Measurements from ENCODE around the gene LRMDA. TPM values are rescaled to one million over a fixed set of nuclear protein-coding genes. Genes with fewer than 3 reads are reported as not detected.

Gene LRMDA
- total RNA-seq, 2 donors from 2014 or later: 14.4 to 18.0 TPM

DNA sequence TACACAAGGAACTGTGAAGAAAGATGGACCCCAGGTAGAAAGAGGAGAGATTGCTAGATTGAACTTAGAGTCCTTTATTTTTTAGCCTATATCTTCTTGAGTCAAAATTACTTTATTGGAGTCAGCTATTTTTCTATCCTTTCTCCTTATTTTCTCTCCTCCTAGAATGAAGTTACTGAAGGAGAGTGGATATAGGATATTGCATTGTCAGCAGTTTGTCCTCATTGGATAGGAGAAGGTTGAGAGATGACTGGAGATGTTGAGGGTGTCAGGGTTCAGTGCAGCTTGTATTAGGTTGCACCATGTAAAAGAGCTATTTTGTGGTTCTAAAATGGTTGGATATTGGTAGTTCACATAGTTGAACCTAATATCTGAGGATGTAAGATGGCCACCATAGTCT lies 5.5 kb downstream of the LRMDA start:
- no peak for DNase-seq (ENCODE audit: low spot score)
- intact Hi-C loops (cut with DNase I): no loop called here

DNA sequence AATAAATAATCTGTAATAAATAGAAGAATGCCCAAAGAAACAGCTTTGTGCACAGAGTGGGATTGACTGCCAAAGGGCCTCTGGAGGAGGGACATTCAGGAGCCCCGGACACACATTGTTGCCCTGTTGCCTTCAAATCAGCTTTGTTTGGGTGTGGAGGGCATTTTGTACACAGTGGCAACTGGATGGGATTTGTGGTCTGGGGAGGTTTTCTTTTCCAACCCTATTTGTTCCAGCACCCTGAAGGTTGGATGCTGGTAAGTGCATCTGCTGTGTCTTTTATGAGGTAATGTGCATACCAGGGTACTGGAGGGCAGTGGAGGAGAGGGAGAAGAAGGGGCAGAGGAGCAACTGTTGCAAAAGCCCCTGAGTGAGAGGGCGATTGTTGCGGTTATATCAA lies 6.3 kb downstream of the LRMDA start:
- DNase-seq (ENCODE audit: low spot score): no peak
- intact Hi-C loops (cut with DNase I): no loop called here

DNA sequence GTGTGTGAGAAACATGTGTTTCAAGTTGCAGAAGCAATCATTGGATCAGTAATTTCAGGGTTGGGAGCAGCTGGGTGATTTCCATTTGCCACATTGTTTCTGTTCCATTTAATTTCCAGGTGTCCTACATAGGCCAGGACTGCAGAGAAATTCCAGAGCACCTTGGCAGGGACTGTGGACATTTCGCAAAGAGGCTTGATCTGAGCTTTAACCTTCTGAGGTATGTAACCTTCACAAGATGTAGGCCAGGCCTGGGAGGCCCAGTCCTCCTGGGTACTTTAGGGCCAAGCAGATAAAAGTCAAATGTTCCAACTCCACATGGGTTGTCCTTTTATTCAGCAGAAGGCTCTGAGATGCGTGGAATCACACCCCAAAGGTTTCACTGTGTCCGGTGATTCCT lies 6.9 kb downstream of the LRMDA start:
- intact Hi-C loops (cut with DNase I): no loop called here
- no peak for DNase-seq (ENCODE audit: low spot score)

GRCh38 chr10:75439811-75440210 lies 8.4 kb downstream of the LRMDA start:
- intact Hi-C loops (cut with DNase I): no loop called here
- no peak for DNase-seq (ENCODE audit: low spot score)

GRCh38 chr10:75440271-75440793 lies 8.9 kb downstream of the LRMDA start:
- DNase-seq (ENCODE audit: low spot score): no peak
- intact Hi-C loops (cut with DNase I): no loop called here

- no peak for DNase-seq (ENCODE audit: low spot score)
- intact Hi-C loops (cut with DNase I): no loop called here
Measured at GRCh38 chr10:75441196-75441595, 9.8 kb downstream of the LRMDA start.

- intact Hi-C loops (cut with DNase I): no loop called here
- no peak for DNase-seq (ENCODE audit: low spot score)
Measured at GRCh38 chr10:75441682-75442081, 10.3 kb downstream of the LRMDA start.

- DNase-seq (ENCODE audit: low spot score): no peak
- intact Hi-C loops (cut with DNase I): no loop called here
Measured at GRCh38 chr10:75443362-75443761, 11.9 kb downstream of the LRMDA start.

GRCh38 chr10:75444781-75445386 lies 13.5 kb downstream of the LRMDA start:
- intact Hi-C loops (cut with DNase I): no loop called here
- no peak for DNase-seq (ENCODE audit: low spot score)

DNA sequence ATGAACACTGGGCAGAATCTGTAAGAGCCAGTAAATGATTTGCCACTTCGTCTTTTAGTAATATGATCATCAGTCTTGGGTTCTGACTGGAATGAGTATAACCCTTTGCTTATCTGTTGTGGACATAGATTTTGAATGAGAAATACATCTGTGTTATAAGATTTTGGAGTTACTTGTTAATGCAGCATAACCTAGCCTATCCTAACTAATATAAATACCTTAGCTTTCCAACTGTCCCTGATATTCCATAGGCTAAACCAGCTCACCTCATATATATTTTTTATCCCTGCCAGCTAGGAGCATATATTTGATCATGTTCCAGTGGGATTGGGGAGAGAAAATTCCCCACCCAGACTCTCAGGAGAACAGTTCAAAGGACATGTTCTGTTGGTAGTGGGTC lies 15.1 kb downstream of the LRMDA start:
- no peak for DNase-seq (ENCODE audit: low spot score)
- intact Hi-C loops (cut with DNase I): no loop called here

GRCh38 chr10:75448166-75448565 lies 16.7 kb downstream of the LRMDA start:
- intact Hi-C loops (cut with DNase I): no loop called here
- DNase-seq (ENCODE audit: low spot score): no peak

GRCh38 chr10:75449382-75450074 lies 18.1 kb downstream of the LRMDA start:
- intact Hi-C loops (cut with DNase I): no loop called here
- no peak for DNase-seq (ENCODE audit: low spot score)

DNA sequence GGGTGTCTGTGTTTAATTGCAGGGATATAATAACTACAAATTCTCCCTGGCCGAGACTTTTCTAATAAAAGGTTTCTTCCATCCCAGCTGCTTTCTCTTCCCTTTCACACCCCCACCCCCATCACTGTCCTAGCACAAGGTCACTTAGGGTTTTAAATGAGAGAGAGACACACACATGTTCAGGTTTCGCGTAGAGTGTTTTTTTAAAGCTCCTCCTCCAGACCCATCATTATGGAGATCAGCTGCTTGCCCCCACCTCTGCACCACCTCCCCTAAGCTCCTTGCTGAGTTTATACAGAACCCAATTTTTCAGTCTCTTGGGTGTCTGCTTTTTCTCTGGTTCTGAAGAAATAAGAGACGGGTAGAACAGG lies 18.6 kb downstream of the LRMDA start:
- intact Hi-C loops (cut with DNase I): no loop called here

DNA sequence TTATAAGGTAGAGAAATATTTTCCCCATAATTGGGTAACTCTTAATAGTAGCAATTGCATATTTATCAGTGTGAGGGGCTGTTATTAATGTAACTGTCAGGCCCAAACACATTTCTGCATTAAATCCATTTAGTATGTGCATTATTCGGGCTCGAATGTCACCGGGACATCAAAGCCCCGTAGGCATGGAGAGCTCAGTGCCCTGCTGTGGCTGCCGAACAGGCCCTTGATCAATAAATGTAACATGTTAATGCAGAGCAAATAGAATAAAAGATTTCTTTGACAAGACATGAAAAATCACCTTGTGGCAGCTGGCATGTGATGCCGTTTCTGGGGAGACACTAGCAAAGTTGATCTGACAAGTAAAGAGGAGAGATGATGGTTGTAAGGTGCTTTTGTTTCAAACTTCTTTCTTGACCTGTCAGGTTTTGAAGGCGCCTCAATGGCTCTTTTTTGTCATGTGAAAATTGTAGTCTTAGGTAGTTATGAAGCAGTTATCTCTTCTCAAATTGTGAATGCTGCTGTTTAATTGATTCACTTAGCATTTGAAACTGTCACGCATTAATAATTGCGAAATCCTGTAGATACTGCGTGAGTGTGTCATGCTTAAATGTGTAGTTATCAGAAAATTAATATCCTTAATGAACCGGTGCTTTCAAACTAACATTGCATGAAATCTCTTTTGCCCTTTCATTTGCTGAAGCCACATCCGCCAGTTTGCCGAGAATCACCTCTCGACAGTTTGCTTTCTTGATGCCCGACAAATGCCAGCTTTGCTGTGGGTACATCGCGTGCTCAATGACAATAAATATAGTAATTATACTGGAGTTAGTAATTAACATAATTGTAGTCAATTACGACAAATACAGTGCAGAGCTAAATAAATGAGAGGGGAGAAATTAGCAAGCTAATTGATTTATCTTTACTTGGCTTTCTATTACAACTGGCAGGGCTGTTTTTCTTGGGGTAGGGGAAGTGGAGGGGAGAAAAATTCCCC lies 19.5 kb downstream of the LRMDA start:
- intact Hi-C loops (cut with DNase I): no loop called here
- DNase-seq (ENCODE audit: low spot score): no peak

More for the DNA sequence above, 18.6 kb downstream of the LRMDA start:
- DNase-seq (ENCODE audit: low spot score): no peak

GRCh38 chr10:75451831-75452230 lies 20.4 kb downstream of the LRMDA start:
- DNase-seq (ENCODE audit: low spot score): no peak
- intact Hi-C loops (cut with DNase I): no loop called here

DNA sequence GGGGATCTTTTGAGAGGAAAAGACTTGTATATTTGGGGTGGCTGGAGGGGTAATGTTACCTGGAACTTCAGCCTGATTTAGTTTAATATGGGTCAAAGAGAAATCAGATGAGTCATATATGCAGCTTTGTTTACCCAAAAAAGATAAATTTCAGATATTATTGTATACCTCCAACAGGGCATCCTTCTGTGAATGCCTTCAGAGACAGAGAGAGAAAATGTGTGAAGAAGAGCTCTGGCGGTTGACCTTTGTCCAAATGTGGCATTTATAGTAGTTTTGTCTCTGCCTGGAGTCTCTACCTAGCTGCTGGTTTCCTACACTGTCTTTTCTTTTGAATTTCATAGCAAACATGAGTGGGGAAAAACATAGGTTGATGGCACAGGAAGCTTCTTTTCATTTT lies 21.6 kb downstream of the LRMDA start:
- no peak for DNase-seq (ENCODE audit: low spot score)
- intact Hi-C loops (cut with DNase I): no loop called here

- no peak for DNase-seq (ENCODE audit: low spot score)
- intact Hi-C loops (cut with DNase I): no loop called here
Measured at GRCh38 chr10:75456122-75456521, 24.7 kb downstream of the LRMDA start.

DNA sequence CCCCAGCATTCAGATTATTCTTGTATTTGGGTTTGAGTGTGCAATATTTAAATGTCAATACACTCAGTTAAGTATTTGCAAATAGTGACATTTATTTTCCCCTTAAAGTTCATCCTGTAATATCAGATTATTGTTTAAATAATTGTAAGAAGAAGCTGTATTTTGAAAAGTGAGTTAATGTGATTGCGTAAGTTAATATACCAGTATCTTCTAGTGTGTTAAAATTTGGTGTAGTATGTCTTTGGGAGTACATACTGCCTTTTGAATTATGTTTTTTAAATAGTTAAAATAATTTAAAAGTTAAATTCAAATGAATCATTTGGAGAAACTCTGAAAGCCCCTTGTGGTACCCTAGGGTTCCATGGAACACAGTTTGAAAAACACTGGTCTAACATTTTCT lies 28.6 kb downstream of the LRMDA start:
- DNase-seq (ENCODE audit: low spot score): no peak
- intact Hi-C loops (cut with DNase I): no loop called here

GRCh38 chr10:75461672-75462649 lies 30.5 kb downstream of the LRMDA start:
- intact Hi-C loops (cut with DNase I): no loop called here
- no peak for DNase-seq (ENCODE audit: low spot score)

All from posterior vena cava (tissue), 2 donors.